Ureter (tissue), 1 donor: ENCODE measurements around the gene COPS7A. TPM values are rescaled to one million over a fixed set of nuclear protein-coding genes. Genes with fewer than 3 reads are reported as not detected.

Source experiments
- total RNA-seq: library from RNA; stranded (reverse); gene quantifications from one replicate; pipeline ENCODE4 v1.2.4, GENCODE V29; 2023
- donor health status: DM: yes; HTN: yes; CAD: no.

Gene COPS7A
- total RNA-seq, 1 donor from 2014 or later = 77.9 TPM

Other genes starting within 250 kb of the COPS7A start
- gene MRPL51, start 230.8 kb upstream of the COPS7A start, total RNA-seq = 150 TPM
- gene NCAPD2, start 229.9 kb upstream of the COPS7A start, total RNA-seq = 24.0 TPM
- 2,120 TPM for gene GAPDH, start 189.5 kb upstream of the COPS7A start, total RNA-seq
- 13.7 TPM for gene IFFO1, start 168.0 kb upstream of the COPS7A start, total RNA-seq
- 51.7 TPM for gene NOP2, start 155.8 kb upstream of the COPS7A start, total RNA-seq
- gene CHD4, start 116.7 kb upstream of the COPS7A start, total RNA-seq = 232 TPM
- gene LPAR5, start 88.1 kb upstream of the COPS7A start, total RNA-seq = 13.6 TPM
- gene ACRBP, start 76.6 kb upstream of the COPS7A start, total RNA-seq = 2.3 TPM
- gene ING4, start 60.9 kb upstream of the COPS7A start, total RNA-seq = 39.3 TPM
- gene ZNF384, start 34.7 kb upstream of the COPS7A start, total RNA-seq = 63.4 TPM
- 2.6 TPM for gene PIANP, start 23.2 kb upstream of the COPS7A start, total RNA-seq
- 139 TPM for gene MLF2, start 29.1 kb downstream of the COPS7A start, total RNA-seq
- gene PTMS, start 42.3 kb downstream of the COPS7A start, total RNA-seq = 288 TPM
- gene LAG3, start 48.5 kb downstream of the COPS7A start, total RNA-seq = 2.3 TPM
- gene CD4, start 65.5 kb downstream of the COPS7A start, total RNA-seq = 18.0 TPM
- 2.5 TPM for gene GPR162, start 97.8 kb downstream of the COPS7A start, total RNA-seq
- gene P3H3, start 104.4 kb downstream of the COPS7A start, total RNA-seq = 27.9 TPM
- gene GNB3, start 116.9 kb downstream of the COPS7A start, total RNA-seq = 4.5 TPM
- 1.4 TPM for gene CDCA3, start 127.2 kb downstream of the COPS7A start, total RNA-seq
- gene USP5, start 128.1 kb downstream of the COPS7A start, total RNA-seq = 106 TPM
- 418 TPM for gene TPI1, start 143.5 kb downstream of the COPS7A start, total RNA-seq
- gene SPSB2, start 149.3 kb downstream of the COPS7A start, total RNA-seq = 9.9 TPM
- gene LRRC23, start 180.8 kb downstream of the COPS7A start, total RNA-seq = 13.5 TPM
- gene ENO2, start 190.5 kb downstream of the COPS7A start, total RNA-seq = 29.6 TPM
- gene ATN1, start 203.9 kb downstream of the COPS7A start, total RNA-seq = 112 TPM
- gene RNU7-1, start 219.8 kb downstream of the COPS7A start, total RNA-seq = not detected
- gene C12orf57, start 220.0 kb downstream of the COPS7A start, total RNA-seq = 172 TPM
- gene PTPN6, start 227.3 kb downstream of the COPS7A start, total RNA-seq = 40.4 TPM
- gene PHB2, start 246.6 kb downstream of the COPS7A start, total RNA-seq = 221 TPM
- gene EMG1, start 246.9 kb downstream of the COPS7A start, total RNA-seq = 68.0 TPM